GM18951 (cell line): ENCODE data around the gene CES2.

Source experiments
- POLR2A ChIP-seq: IDR thresholded peaks from 4 replicates; pipeline ENCODE4 v1.6.1; 2011; ENCODE audit warnings: mild to moderate bottlenecking; ENCODE audit not compliant: insufficient read length, insufficient read depth; ENCODE audit errors: extremely low read depth
- in situ Hi-C: fragments of 300-500 bp; cut with MboI; formaldehyde crosslinking; loops from one replicate; pipeline ENCODE4 v1.12.0; 2022; ENCODE audit warnings: low sequenced_read_pairs, mixed read lengths, inconsistent platforms; ENCODE audit not compliant: unreplicated experiment

CES2 gene

DNA sequence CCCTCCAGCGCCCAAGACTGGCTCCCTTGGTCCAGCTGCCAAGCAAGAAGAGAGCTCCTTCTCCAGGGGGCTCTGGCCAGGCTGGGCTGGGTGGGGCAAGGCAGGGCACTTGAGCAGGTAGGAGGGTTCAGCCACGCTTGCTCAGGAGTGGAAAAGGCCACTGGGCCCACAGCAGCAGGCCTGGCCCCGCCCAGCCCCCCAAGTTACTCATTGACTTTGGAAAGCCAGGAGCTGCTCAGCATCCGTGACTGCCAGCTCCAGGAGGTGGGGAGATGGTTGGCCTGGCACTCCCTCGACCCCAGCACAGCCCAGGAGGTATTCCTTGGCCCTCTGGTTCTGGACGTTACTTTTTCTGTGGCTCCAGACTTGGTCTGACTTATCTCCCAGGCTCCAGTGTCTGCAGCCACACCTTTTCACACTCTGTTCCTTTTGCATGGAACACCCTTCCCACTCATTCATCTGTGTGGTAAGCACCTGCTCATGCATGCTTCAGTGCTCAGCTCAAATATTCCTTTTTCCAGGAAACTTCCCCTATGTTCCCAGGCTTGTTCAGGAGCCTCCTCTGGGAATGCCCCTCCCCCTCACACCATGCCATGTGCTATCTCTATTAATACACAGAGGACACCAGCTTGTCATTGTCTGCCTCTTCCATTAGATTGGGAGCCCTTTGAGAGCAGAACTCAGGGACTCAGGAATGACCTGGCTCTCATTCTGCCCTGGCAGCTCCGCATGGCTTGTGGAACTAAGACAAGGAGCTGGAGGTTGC, 16.3 kb upstream of the CES2 start, which contains the start of gene CDH16:
Gene CDH16, minus strand, starts transcription at position 83 of the 766 bp plus-strand sequence. CDS start 820 bp downstream, outside the sequence.
- in situ Hi-C loops, result no loop called here
- TF ChIP-seq POLR2A, result no peak

DNA sequence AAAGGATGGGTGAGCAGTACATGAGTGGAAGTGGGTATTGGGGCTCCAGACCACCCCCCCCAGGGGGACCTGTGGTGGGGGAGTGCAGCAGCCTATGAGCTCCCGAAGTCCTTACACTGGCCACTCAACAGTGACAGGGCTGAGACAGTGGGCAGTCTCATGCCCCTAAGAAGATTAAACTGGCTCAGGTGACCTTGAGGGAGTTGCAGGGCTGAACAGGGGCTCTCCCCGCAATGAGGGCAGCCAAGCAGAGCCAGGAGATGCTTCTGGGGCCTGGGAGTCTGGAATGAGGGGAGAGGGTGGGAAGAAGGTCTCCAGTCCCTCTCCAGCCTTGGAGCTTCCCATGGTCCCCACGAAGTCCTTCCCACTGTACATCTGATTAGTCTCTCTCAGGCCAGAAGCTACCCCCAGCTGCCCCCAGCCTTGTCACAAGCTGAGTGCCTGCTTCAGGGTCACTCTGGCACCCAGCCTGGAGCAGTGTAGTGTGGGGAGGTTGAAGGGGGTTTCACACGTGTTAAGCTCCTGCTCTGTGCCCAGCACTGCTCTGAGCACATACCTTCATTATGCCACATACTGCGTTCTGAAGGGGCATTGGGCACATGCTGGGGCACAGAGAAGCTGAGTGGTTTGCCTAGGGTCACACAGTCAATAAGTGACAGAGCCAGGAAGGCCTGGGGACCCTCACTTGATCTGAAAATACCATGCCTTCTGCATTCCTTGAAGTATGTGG, 15.6 kb upstream of the CES2 start:
- in situ Hi-C loops, result no loop called here
- no peak for TF ChIP-seq POLR2A

DNA sequence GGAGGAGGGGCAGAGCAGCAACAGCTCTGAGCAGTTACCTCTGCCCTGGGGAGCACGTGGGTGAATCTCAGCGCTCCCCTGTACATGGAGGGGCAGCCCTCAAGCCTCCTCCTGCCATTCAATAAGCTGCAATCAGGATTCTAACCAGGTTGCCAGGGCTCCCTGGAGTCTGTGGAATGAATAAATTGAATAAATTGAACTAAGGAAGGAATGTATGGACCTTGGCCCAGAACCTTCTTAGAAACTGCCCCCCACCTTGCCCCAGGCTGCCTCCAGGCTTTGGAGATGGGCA, 15.1 kb upstream of the CES2 start:
- no peak for TF ChIP-seq POLR2A
- in situ Hi-C loops, result no loop called here

DNA sequence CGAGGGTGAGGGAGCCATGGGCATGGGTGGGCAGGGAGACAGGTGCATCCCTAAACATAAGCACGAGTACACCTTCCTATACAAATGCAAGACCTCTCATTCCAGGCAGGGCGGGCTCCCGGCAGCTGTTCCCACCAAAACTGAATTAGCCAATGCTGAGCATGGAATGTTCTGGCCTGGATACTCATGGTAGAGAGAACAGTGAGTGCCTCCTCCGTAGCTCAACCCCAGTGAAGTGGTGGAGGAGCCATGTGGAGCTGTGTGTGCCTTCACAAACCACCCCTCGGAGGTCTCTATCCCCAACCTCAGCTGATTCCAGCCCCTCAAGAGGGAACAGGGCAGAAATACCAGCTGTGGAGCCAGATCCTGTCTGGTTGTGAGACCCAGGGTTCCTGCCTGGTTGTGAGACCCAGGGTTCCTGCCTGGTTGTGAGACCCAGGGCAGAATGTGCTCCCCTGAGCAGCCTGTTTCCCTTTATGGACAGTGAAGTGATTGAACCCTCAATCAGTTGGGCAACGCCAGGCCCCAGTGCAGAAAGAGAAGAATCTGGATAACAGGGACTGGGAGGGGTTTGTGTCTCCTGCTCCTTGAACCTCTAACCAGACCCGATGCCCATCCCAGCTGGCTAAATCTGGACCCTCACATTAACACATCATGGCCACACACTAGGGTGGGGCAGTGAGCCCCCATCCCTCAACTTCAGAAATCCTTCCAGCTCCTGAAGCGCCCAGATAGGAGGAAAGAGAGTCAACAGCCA, 14.2 kb upstream of the CES2 start:
- in situ Hi-C loops, result no loop called here
- no peak for TF ChIP-seq POLR2A

DNA sequence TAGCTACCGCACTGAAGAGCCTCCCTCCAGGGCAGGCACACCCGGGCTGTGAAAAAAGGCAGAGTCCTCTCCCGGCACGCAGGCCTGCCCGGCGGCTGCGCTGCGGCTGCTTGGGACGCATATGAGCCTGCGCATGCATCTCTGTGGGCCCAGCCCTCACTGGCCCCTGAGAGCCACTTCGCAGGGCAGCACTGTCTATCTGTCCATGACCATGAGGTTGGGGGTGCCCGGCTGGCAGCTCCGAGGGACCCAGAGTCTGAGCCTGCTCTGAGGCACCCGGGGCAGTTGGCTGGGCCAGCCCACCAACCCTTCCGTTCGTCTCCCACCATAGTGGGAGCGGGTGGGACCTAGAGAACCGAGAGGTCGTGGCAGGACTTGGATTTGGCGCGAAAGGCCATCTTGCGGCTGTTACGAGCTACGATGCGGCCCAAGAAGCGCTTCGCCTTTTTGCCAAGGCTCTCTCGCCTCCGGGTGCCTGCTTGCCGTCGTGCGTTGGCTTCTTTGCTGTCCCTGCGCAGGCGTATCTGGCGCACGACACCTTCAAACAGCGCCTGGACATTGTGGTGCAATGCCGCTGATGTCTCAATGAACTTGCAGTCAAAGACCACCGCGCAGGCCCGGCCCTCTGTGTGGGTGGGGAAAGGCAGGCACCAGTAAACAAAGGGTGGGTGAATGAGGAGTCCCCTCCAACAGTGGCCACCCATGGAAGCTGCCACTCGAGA, 13.4 kb upstream of the CES2 start:
- TF ChIP-seq POLR2A, result no peak

DNA sequence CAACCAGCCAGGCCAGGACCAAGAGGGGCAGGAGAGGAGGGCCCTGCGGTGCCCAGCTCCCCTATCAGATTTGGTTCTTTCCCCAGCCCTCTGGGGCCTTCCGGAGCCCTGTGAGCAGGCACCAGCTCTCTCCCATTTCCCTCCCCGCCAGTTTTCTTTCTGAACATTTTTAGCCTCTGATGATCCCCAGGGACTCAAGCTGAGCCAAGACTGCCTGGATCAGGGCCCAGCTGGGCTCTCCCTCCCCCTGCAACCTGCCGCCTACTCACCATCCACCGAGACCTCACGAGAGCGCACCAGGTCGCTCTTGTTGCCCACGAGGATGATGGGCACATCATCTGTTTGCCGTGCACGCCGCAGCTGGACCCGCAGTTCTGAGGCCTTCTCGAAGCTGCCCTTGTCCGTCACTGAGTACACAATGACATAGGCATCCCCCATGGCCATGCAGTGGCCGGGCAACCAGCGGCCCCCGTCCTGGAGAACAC, 12.0 kb upstream of the CES2 start:
- no peak for TF ChIP-seq POLR2A
- in situ Hi-C loops, result no loop called here

More for the DNA sequence above, 13.4 kb upstream of the CES2 start:
- in situ Hi-C loops, result no loop called here

DNA sequence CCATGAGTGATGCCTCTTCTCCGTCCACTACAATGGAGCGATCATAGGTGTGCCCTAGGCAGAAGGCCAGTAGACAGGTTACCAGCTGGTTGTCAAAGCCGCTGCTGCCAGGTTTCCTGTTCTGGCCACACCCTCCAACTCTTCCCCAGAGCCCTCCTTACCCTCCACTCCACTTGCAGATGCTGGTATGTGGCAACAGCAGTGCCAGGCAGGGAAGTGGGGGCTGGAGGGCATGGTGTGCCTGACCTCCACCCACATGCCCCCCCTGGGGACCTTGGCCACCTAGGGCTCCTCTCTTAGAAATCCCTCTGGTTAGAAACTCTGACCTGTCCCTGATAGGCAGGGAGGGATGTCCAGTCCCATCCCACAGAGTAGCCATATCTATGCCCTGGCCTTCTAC, 11.4 kb upstream of the CES2 start:
- in situ Hi-C loops, result no loop called here
- TF ChIP-seq POLR2A, result no peak

DNA sequence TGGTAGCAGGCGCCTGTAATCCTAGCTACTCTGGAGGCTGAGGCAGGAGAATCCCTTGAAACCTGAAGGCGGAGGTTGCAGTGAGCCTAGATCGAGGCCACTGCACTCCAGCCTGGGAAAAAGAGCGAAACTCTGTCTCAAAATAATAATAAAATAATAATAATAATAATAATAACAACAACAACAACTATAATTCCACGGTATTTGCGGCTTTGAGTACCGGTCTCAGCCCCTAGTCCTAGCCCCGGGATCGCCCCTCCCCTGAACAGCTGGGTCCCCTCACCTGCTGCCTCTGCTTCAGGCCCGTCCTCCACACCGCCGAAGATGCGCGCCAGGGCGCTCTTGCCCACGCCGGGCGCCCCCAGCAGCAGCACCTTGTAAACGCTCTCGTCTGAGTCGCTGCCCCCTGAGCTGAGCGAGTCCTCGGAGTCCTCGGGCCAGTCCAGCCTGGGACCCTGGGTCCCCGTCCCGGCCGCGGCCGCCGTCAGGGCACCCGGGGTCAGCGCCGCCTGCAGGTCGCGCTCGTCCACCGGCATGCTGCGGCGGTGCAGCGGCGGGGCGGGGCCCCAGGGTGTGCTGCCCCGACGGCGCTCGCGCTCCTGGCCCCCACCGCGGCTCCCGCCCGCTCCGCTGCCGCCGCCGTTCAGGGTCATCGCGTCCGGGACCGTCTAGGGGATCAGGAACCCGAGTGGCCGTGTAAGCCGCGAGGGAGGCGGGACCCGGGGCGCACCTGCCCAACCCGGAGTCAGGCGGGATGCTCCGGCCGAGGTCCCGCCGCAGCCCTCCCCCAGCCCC, 10.6 kb upstream of the CES2 start:
- in situ Hi-C loops, result no loop called here
- TF ChIP-seq POLR2A, result no peak

DNA sequence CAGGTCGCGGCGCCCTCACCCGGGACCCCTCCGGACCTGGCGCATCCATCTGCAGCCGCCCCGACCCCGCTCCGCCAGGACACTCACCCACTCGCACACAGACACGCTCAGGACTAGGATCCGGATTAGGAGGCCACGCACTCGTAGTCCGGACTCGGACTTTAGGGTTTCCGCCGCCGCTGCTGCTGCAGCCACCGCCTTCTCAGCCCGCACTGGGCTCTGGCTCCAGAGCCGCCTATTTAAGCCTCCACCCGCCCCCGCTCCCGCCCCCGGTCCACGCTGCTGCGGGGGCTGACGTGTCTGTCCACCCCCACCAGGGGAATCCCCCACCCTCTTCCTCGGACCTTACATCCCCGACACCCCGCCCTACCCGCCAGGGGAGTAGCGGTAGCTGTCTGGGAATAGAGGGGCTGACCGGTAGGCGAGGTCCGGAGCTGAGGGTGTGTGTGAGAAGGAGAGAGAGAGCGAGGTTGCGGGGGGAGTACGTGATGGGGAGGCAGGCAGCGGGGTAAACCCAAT, 9.9 kb upstream of the CES2 start, which contains the start of gene RRAD:
Gene RRAD, minus strand, starts transcription at position 214 of the 519 bp plus-strand sequence. CDS start 356 bp downstream, outside the sequence.
- peak; percentile 19 for TF ChIP-seq POLR2A
- in situ Hi-C loops, result no loop called here

DNA sequence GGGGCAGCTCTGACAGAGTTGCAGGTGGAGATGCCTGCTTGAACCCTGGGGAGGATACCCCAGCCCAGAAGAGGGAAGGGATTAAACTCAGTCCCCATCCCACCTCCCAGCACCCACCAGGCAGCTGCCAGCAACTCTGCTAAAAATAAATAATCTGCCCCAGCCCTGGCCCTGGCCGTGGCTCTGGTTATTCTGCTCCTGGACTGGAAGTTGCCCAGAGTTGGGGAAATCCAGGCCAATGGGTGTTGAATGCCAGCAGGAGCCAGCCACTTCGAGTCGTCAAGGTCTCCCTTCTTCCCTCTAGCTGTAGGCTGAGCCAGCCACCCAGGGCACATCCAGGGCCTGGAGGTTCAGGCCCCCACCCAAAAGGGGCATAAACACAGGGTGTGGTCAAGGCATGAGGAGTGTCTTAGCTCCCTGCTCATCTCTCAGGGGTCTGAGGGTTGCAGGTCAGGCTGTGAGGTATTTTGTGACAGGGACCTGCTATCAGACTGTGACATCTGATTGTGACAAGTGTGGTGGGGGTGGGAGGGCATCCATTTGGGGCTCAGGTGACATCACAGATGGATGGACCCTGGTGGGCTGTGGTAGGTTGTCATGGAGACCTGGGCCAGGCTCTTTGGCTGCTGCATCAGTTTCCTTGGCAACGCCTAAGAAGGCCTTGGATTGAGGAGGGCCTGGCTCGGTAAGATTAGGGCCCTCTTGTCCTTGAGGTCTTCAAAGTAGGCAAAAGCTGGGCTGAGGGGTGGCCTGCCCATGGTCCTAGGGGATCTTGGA, 9.0 kb upstream of the CES2 start:
- TF ChIP-seq POLR2A, result no peak
- in situ Hi-C loops, result no loop called here

DNA sequence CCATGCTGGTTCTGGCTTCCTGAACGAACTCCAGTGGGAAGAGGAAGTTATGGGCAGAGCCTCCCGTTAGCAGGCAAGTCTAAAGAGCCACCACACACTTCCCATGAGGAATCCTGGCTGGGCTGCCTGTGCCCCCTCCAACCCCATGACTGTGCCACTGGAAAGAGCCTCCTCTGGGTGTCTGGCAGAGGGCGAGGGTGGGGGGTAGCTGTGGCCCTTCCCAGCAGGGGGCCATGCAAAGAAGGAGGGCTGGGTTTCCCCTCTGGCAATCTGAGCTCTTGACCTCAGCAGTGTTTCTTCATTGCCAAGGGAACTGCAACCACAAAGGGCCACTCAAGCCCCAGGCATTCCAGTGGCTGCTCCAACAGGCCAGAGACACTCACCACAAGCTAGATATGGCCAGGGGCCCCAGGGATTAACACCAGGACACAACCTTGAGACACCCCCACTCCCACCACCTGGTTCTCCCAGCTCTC, 8.3 kb upstream of the CES2 start:
- no peak for TF ChIP-seq POLR2A
- in situ Hi-C loops, result no loop called here
